Parathyroid adenoma (tissue), 2 donors: Measurements from ENCODE around the gene NAALADL2.

ENCODE experiments used
- H2AFZ ChIP-seq: fragments of 300-600 bp; sonication (generic); one replicate; pipeline ENCODE4 v1.7.0; 2017; ENCODE audit warnings: antibody characterized with exemption, mild to moderate bottlenecking
- H3K27ac ChIP-seq: fragments of 300-600 bp; sonication (generic); one replicate; pipeline ENCODE4 v1.7.0; 2017
- H3K27me3 ChIP-seq: fragments of 300-600 bp; sonication (generic); one replicate; pipeline ENCODE4 v1.7.0; 2017; ENCODE audit warnings: low read length; ENCODE audit not compliant: control insufficient read depth, insufficient read depth
- H3K36me3 ChIP-seq: fragments of 300-600 bp; sonication (generic); one replicate; pipeline ENCODE4 v1.7.0; 2017; ENCODE audit warnings: low read length; ENCODE audit not compliant: control insufficient read depth, insufficient read depth
- H3K4me1 ChIP-seq: fragments of 300-600 bp; sonication (generic); one replicate; pipeline ENCODE4 v1.7.0; 2017; ENCODE audit warnings: control low read depth
- H3K4me2 ChIP-seq: fragments of 300-600 bp; sonication (generic); one replicate; pipeline ENCODE4 v1.7.0; 2017; ENCODE audit warnings: low read length
- H3K4me3 ChIP-seq: fragments of 300-600 bp; sonication (generic); one replicate; pipeline ENCODE4 v1.7.0; 2017; ENCODE audit warnings: low read depth, low read length
- H3K79me2 ChIP-seq: fragments of 300-600 bp; sonication (generic); one replicate; pipeline ENCODE4 v1.7.0; 2017; ENCODE audit warnings: control low read depth
- H3K9ac ChIP-seq: fragments of 300-600 bp; sonication (generic); one replicate; pipeline ENCODE4 v1.7.0; 2017; ENCODE audit warnings: mild to moderate bottlenecking
- H3K9me3 ChIP-seq: fragments of 300-600 bp; sonication (generic); one replicate; pipeline ENCODE4 v1.7.0; 2017; ENCODE audit warnings: low read length; ENCODE audit not compliant: control insufficient read depth
- TF ChIP-seq, protein P1 (sequence below): fragments of 300-600 bp; sonication (generic); IDR thresholded peaks from one replicate; pipeline ENCODE4 v1.7.0; 2017; ENCODE audit warnings: antibody characterized with exemption, mild to moderate bottlenecking
- donor health status: primary hyperparathyroidism.

NAALADL2 gene

DNA sequence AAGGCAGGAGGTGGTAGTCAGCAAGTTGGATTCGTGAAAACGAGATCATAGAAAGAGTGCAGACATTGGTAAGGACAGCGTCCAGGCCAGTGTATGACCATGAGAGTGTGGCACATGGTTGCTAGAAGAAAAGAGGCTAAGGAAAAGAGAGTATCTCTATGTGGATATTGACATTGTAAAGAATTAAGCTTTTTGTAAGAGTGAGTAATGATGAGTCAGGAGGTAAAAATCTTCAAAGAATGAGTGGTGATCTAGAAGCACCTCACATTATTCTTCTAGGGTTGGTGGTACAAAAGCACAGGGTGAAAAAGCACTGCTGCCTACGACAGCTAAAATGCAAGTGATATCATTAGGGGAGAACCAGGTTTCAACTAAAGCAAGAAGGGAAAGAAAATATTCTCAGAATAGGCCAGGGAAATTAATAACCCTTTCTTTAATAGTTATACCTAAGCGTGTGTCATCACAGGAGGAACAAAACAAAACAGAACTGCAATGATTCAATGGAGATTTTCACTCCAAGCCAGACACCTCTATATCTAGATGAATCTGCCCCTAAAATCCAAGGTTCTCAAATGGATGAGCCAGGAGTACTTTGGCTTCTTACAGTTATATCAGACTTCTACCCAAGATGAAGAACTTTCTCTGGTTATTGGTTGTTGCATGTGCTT, 884.7 kb downstream of the NAALADL2 start:
- Histone ChIP-seq H3K36me3 (no peaks in the 10 kb centered on the region), H3K4me1 (no peaks in the 10 kb centered on the region), H3K79me2 (no peaks in the 10 kb centered on the region), H3K4me2 (no peak overlapping the region), H3K27me3 (no peaks in the 10 kb centered on the region), H3K27ac (no peak overlapping the region), H3K4me3 (no peak overlapping the region), H3K9me3 (no peaks in the 10 kb centered on the region), H3K9ac (no peak overlapping the region), H2AFZ (no peak overlapping the region)
- TF ChIP-seq, protein P1, sequence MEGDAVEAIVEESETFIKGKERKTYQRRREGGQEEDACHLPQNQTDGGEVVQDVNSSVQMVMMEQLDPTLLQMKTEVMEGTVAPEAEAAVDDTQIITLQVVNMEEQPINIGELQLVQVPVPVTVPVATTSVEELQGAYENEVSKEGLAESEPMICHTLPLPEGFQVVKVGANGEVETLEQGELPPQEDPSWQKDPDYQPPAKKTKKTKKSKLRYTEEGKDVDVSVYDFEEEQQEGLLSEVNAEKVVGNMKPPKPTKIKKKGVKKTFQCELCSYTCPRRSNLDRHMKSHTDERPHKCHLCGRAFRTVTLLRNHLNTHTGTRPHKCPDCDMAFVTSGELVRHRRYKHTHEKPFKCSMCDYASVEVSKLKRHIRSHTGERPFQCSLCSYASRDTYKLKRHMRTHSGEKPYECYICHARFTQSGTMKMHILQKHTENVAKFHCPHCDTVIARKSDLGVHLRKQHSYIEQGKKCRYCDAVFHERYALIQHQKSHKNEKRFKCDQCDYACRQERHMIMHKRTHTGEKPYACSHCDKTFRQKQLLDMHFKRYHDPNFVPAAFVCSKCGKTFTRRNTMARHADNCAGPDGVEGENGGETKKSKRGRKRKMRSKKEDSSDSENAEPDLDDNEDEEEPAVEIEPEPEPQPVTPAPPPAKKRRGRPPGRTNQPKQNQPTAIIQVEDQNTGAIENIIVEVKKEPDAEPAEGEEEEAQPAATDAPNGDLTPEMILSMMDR, result no peak

DNA sequence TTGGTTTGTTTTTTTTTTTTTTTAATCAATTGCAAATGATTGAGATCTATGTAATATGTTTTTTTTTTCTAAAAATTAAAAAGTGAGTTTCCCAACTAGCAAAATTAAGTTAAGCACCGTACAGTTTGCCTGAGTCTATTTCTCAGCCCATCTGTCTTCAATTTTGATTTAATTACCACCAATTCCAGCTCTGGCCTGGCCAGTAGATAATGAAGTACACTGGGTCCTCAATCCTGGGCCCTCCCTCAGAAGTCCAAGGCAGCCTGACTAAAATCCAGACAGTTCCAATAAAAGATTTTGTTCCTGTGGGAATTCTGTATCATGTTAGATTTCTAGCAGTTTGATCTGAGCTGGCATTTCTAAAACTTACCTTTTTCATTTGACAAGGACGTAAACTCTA, 887.2 kb downstream of the NAALADL2 start:
- no peak overlapping the region for H3K4me3 ChIP-seq
- no peak overlapping the region for H2AFZ ChIP-seq
- H3K79me2 ChIP-seq, result no peaks in the 10 kb centered on the region
- TF ChIP-seq, protein P1, result no peak
- H3K9ac ChIP-seq, result no peak overlapping the region
- H3K27me3 ChIP-seq, result no peaks in the 10 kb centered on the region
- no peak overlapping the region for H3K4me2 ChIP-seq
- H3K27ac ChIP-seq, result no peak overlapping the region
- H3K9me3 ChIP-seq, result no peaks in the 10 kb centered on the region
- H3K36me3 ChIP-seq, result no peaks in the 10 kb centered on the region
- no peaks in the 10 kb centered on the region for H3K4me1 ChIP-seq

DNA sequence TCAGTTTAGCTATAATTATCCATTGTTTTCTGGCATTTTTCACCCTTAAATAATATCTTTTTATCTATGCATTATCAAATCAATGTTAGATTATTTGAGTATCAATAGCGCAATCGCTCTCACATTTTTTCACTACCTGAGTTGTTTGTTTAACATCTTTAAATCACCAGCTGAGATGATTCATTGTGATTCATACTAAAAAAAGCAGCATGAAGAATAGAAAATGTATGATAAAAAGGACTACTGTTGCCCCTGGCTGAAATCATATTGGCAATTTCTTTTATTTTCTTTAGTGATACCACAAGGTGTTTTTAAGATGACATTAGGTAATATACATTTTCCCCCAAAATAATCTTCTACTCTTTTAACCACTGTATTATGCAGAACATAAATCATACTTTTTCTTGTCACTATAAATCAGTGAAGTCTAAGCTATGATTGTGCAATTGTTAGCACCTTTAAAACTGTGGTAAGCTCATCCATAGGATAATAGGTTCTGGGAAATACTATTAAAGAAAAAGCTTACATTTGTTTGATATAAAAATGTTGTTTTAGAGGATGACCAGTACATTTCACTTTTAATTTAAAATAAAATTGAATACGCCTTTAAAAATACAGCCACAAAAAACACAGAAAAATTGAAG, 889.1 kb downstream of the NAALADL2 start:
- Histone ChIP-seq H3K27ac (no peak overlapping the region), H2AFZ (no peak overlapping the region), H3K9ac (no peak overlapping the region), H3K79me2 (no peaks in the 10 kb centered on the region), H3K4me1 (no peaks in the 10 kb centered on the region), H3K36me3 (no peaks in the 10 kb centered on the region), H3K27me3 (no peaks in the 10 kb centered on the region), H3K4me2 (no peak overlapping the region), H3K9me3 (no peaks in the 10 kb centered on the region), H3K4me3 (no peak overlapping the region)
- TF ChIP-seq, protein P1, result no peak

DNA sequence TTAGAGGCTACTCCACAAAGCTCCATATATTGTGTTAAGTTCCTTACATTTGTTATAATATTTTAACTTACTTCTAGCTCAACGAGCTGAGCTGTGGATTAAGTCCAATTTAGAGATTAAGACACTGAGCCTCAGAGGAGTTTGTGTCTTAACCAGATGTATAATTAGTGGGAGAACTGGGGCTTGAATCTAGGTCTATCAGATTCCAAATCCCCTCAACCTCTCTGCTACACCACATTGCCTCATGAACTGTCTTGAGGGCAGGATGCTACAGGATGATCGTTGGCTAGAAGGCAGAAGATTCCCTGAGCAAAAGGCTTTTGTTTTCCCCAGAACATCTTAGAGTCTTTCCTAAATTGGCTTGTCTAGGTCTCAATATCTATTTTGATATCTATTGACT, 890.8 kb downstream of the NAALADL2 start:
- Histone ChIP-seq H3K9me3 (no peaks in the 10 kb centered on the region), H2AFZ (no peak overlapping the region), H3K9ac (no peak overlapping the region), H3K4me1 (no peaks in the 10 kb centered on the region), H3K27me3 (no peaks in the 10 kb centered on the region), H3K79me2 (no peaks in the 10 kb centered on the region), H3K27ac (no peak overlapping the region), H3K36me3 (no peaks in the 10 kb centered on the region), H3K4me2 (no peak overlapping the region), H3K4me3 (no peak overlapping the region)
- TF ChIP-seq, protein P1, result no peak

DNA sequence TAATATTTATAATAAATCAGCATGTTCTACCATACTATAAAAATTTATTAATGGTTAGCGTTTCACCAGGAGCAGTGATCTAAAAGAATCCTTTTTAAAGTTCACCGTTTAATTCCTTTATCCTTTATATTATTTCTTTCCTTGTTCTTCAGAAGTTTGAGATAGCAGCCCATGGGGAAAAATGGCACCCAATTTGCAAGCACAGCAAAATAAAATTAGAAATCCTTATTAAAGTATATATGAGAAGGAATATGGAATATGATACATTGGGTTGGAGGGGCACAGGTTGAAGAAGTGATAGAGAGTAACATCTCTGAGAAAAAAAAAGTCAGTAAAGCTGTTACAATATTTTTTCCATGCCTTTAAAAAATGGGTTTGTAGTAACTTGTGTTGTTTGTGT, 892.0 kb downstream of the NAALADL2 start:
- H3K27ac ChIP-seq, result no peak overlapping the region
- H3K36me3 ChIP-seq, result no peaks in the 10 kb centered on the region
- H3K9ac ChIP-seq, result no peak overlapping the region
- H3K9me3 ChIP-seq, result no peaks in the 10 kb centered on the region
- H3K27me3 ChIP-seq, result no peaks in the 10 kb centered on the region
- no peaks in the 10 kb centered on the region for H3K79me2 ChIP-seq
- no peak overlapping the region for H2AFZ ChIP-seq
- no peaks in the 10 kb centered on the region for H3K4me1 ChIP-seq
- H3K4me2 ChIP-seq, result no peak overlapping the region
- H3K4me3 ChIP-seq, result no peak overlapping the region
- TF ChIP-seq, protein P1, result no peak
